Smooth muscle cell (in vitro differentiated cells): Measurements from ENCODE around the gene SKIC2. TPM values are rescaled to one million over a fixed set of nuclear protein-coding genes. Genes with fewer than 3 reads are reported as not detected.
"Not testable (repeated sequence)": the region's sequence is repeated elsewhere in the genome, so short reads cannot be mapped to it uniquely, and the experiment has no call there.

Source experiments
- DNase-seq: peaks from one replicate; lab custom pipeline; 2025; ENCODE audit not compliant: unreplicated experiment; lab: John Stamatoyannopoulos, UW
- H2AFZ ChIP-seq: fragments of 200-600 bp; sonication (generic); 2 replicates; pipeline ENCODE4 v1.6.0; 2016; ENCODE audit warnings: antibody characterized with exemption, low read depth, mild to moderate bottlenecking
- H3F3A ChIP-seq: fragments of 200-600 bp; sonication (generic); 2 replicates; pipeline ENCODE4 v1.6.0; 2017; ENCODE audit warnings: antibody characterized with exemption, low read depth
- H3K27ac ChIP-seq: fragments of 200-600 bp; sonication (generic); 2 replicates; pipeline ENCODE4 v1.5.1; 2016; ENCODE audit warnings: low read depth, mild to moderate bottlenecking
- H3K27me3 ChIP-seq: fragments of 200-600 bp; sonication (generic); 2 replicates; pipeline ENCODE4 v1.6.1; 2016; ENCODE audit warnings: low read depth, mild to moderate bottlenecking
- H3K36me3 ChIP-seq: fragments of 200-600 bp; sonication (generic); 2 replicates; pipeline ENCODE4 v1.5.1; 2016; ENCODE audit warnings: low read depth
- H3K4me1 ChIP-seq: fragments of 200-600 bp; sonication (generic); 2 replicates; pipeline ENCODE4 v1.5.1; 2016; ENCODE audit warnings: low read depth
- H3K4me2 ChIP-seq: fragments of 200-600 bp; sonication (generic); 2 replicates; pipeline ENCODE4 v1.6.0; 2016; ENCODE audit warnings: mild to moderate bottlenecking
- H3K4me3 ChIP-seq: fragments of 200-600 bp; sonication (generic); 2 replicates; pipeline ENCODE4 v1.5.1; 2016; ENCODE audit warnings: mild to moderate bottlenecking
- H3K79me2 ChIP-seq: fragments of 200-600 bp; sonication (generic); 2 replicates; pipeline ENCODE4 v1.6.0; 2016; ENCODE audit warnings: low read depth, mild to moderate bottlenecking
- H3K9ac ChIP-seq: fragments of 200-600 bp; sonication (generic); 2 replicates; pipeline ENCODE4 v1.6.0; 2016; ENCODE audit warnings: low read depth
- H3K9me3 ChIP-seq: fragments of 200-600 bp; sonication (generic); replicated peaks from 2 replicates; pipeline ENCODE4 v1.5.1; 2016; ENCODE audit warnings: low read depth
- H4K20me1 ChIP-seq: fragments of 200-600 bp; sonication (generic); 2 replicates; pipeline ENCODE4 v1.6.0; 2016; ENCODE audit warnings: low read depth
- WGBS: methylation state at CpG from one replicate; pipeline ENCODE4 v1.1.7; 2016; ENCODE audit warnings: low lambda C conversion rate; 5-methylcytosine and 5-hydroxymethylcytosine counted together
- polyA plus RNA-seq: library from polyadenylated mRNA; unstranded; fragments of >200 nt; fragmentation: Nextera tagmentation; extraction: Ambion mirVana; gene quantifications from 2 replicates; pipeline ENCODE4 v1.2.1, GENCODE V29; 2016
- total RNA-seq: library from RNA; depleted of rRNA; stranded (reverse); fragments of >200 nt; gene quantifications from 2 replicates; pipeline ENCODE4 v1.2.3, GENCODE V29; 2014

SKIC2 gene
- total and polyA plus RNA-seq, 2 experiments from 2014 or later = 27.6 to 56.0 TPM

DNA sequence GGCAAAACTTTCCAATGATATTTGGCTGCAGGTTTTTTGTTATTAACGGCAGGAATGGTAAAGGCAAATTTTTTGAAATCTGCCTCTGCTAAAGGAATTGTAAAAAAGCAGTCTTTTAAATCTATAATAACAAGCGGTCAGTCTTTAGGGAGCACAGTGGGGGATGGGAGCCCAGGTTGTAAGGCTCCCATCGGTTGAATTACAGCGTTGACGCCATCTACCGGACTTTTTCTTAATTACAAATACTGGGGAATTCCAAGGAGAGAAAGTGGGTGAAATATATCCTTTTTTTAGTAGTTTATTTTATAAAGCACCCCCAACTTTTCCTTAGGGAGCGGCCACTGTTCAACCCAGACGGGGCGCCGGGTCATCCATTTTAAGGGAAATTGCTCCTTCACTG lies 30.4 kb downstream of the SKIC2 start:
- H3K36me3 ChIP-seq, H3K9me3 ChIP-seq, H3K4me2 ChIP-seq, H2AFZ ChIP-seq, H3K79me2 ChIP-seq, H3K4me3 ChIP-seq, H4K20me1 ChIP-seq, DNase-seq, H3F3A ChIP-seq, H3K27ac ChIP-seq, H3K4me1 ChIP-seq, H3K9ac ChIP-seq, H3K27me3 ChIP-seq: not testable (repeated sequence)
- WGBS = no CpG with 5 or more reads among the region's 10 CpGs

DNA sequence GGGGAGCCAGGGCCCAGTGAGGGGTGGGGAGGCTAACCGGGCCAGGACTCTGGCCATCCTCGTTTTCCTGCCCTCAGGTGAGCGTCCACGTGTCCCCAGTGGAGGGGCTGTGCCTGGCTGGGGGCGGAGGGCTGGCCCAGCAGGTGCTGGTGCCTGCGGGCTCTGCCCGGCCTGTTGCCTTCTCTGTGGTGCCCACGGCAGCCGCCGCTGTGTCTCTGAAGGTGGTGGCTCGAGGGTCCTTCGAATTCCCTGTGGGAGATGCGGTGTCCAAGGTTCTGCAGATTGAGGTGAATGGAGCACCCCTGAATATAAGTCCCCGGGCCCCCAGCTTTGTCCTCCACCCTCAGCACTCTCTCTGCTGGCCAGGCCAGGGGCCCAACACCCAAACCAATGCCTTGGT lies 35.4 kb downstream of the SKIC2 start:
- H3K36me3 ChIP-seq, H3F3A ChIP-seq, H3K4me2 ChIP-seq, H3K9me3 ChIP-seq, H4K20me1 ChIP-seq, H3K79me2 ChIP-seq, DNase-seq, H2AFZ ChIP-seq, H3K4me3 ChIP-seq, H3K9ac ChIP-seq, H3K27ac ChIP-seq, H3K4me1 ChIP-seq, H3K27me3 ChIP-seq: not testable (repeated sequence)
- no CpG with 5 or more reads among the region's 14 CpGs for WGBS

DNA sequence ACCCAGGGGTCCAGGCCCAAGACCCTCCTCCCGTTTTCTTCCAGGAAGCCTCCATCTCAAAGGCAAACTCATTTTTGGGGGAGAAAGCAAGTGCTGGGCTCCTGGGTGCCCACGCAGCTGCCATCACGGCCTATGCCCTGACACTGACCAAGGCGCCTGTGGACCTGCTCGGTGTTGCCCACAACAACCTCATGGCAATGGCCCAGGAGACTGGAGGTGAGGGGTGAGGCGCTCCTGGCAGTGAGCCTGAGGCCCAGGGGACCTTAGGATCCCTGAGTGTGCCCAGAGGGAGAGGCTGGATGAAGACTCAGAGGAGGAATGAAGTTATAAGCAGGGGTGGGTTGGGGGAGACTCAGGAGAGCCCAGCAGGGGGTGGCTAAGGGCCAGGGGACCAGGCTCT lies 37.4 kb downstream of the SKIC2 start:
- not testable (repeated sequence) for H3K27ac ChIP-seq, H3K4me2 ChIP-seq

DNA sequence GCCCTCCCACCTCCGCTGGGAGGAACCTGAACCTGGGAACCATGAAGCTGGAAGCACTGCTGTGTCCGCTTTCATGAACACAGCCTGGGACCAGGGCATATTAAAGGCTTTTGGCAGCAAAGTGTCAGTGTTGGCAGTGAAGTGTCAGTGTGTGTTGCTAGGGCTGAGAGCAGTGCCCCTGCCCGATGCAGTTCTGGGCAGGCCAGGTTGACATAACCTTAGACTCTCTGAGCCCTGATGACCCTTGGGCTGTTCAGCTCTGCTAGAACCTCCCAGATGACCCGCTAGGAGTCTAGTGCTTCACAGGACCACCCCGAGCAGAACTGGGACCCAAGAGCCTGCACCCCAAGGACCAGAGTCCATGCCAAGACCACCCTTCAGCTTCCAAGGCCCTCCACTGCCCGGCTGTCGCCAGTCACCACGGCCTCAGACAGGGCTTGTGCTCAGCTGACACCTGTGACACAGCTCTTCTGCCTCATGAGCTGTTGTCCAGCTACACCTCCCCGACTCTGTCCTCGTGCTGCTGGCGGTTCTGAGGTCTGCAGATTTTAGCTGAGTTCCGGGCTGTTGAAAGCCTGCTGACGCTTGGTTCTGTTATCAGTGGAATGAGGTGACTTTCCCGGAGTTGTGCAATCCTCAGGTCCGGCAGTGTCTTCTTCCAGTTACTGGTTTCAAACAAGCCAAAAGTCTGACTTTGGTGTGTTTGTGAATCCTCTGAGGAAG lies 43.7 kb downstream of the SKIC2 start:
- not testable (repeated sequence) for H3K27me3 ChIP-seq, H2AFZ ChIP-seq, H3K36me3 ChIP-seq, DNase-seq, H3F3A ChIP-seq, H3K79me2 ChIP-seq, H3K9ac ChIP-seq, H4K20me1 ChIP-seq, H3K4me3 ChIP-seq, H3K9me3 ChIP-seq, H3K4me1 ChIP-seq, H3K4me2 ChIP-seq, H3K27ac ChIP-seq
- no CpG with 5 or more reads among the region's 15 CpGs for WGBS

More for the DNA sequence above, 37.4 kb downstream of the SKIC2 start:
- not testable (repeated sequence) for H3K36me3 ChIP-seq, H3K9me3 ChIP-seq, H4K20me1 ChIP-seq, H2AFZ ChIP-seq, H3K9ac ChIP-seq, H3K79me2 ChIP-seq, H3K4me3 ChIP-seq, H3F3A ChIP-seq, DNase-seq, H3K4me1 ChIP-seq, H3K27me3 ChIP-seq
- 93% methylated on average over 6 of the region's 6 CpGs for WGBS

DNA sequence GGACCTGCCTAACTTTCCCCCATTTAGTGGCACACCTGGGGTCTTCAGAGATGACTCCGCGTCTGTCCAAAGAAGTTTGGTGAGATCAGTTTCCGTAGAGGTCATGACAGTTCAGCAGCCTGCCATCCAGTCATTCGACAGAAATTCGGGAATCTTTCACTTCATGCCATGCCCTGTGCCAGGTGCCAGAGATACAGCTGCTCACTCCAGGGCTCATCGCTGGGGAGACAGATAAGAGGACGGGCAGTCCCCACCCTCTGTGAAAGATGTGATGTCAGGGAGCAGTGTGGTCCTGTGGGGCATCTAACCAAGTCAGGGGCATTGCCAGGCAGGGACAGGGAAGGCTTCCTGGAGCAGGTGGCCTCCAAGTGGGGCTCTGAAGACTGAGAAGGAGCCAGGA lies 44.3 kb downstream of the SKIC2 start:
- not testable (repeated sequence) for H3K27ac ChIP-seq, H3K79me2 ChIP-seq, H3K27me3 ChIP-seq, H3K4me2 ChIP-seq, H3K36me3 ChIP-seq, H3F3A ChIP-seq, H4K20me1 ChIP-seq, H3K4me3 ChIP-seq, H2AFZ ChIP-seq, H3K9me3 ChIP-seq, H3K9ac ChIP-seq, H3K4me1 ChIP-seq, DNase-seq
- no CpG with 5 or more reads among the region's 7 CpGs for WGBS

DNA sequence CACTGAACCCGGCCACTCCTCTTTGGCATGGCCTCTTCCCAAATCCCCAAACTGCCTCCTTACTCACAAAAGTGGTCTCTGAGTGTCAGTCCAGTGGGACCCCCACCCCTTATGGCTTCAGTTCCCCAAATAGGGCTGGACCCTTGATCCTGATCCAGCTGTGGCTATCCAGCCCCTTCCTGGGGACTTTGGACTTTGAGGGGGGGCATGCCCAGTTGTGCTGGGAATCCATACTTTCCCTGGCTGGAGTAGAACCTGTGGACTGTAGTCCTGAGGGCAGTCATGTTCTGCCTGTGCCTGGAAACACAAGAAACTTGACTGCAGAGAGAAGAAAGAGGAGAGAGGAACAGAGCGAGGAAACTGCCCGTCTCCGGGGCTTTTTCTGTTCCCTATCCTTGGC lies 45.4 kb downstream of the SKIC2 start:
- not testable (repeated sequence) for H3K79me2 ChIP-seq, H3K36me3 ChIP-seq, H3K9ac ChIP-seq, H3K4me2 ChIP-seq, H3K4me3 ChIP-seq, H3K4me1 ChIP-seq, H2AFZ ChIP-seq, H3K9me3 ChIP-seq, H3K27ac ChIP-seq, H3K27me3 ChIP-seq, DNase-seq, H3F3A ChIP-seq, H4K20me1 ChIP-seq
- 88% methylated on average over 4 of the region's 4 CpGs for WGBS

DNA sequence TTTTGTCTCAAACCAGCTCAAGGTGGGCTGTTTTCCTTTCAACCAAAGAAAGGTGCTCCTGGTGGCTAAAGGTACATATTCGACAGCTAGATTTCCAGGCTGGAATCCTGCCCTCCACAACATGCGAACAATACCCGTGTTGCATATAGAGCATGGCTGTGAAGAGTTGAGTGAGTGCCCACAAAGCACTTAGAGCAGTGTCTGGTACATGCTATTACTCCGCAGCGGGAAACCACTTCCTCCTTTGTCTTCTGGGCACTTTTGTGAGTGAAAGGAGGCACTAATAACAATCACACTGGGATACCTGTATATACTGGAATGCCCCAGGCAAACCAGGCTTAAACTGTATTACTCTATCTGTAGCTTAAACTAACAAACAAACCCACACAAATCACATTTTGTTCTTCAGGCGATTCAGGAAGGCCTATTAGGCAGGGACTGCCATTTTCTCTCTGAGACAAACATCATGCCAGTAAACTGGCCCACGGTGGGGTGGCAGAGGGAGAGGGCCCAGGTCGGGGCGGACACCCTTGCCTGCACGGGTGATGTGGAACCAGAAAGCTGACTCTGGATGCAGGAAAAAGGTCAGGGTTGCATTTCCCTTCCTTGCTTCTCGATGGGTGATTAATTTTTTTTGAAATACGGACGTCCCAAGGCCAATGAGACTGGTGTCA lies 46.0 kb downstream of the SKIC2 start:
- H3F3A ChIP-seq, H3K79me2 ChIP-seq, H3K27ac ChIP-seq, DNase-seq, H4K20me1 ChIP-seq, H3K27me3 ChIP-seq, H3K4me3 ChIP-seq, H3K4me1 ChIP-seq, H3K9ac ChIP-seq, H2AFZ ChIP-seq, H3K9me3 ChIP-seq, H3K4me2 ChIP-seq, H3K36me3 ChIP-seq: not testable (repeated sequence)
- 91% methylated on average over 9 of the region's 13 CpGs for WGBS

DNA sequence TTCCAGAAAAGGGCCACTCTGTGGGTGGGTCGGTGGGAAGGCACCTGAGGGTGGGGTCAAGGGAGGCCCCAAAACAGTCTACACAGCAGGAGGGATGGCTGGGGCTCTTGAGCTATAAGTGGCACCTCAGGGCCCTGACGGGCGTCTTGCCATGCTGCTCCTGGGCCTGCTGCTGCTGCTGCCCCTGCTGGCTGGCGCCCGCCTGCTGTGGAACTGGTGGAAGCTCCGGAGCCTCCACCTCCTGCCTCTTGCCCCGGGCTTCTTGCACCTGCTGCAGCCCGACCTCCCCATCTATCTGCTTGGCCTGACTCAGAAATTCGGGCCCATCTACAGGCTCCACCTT lies 46.5 kb downstream of the SKIC2 start:
- 69% methylated on average over 1 of the region's 9 CpGs for WGBS
- not testable (repeated sequence) for H3K4me3 ChIP-seq, H3F3A ChIP-seq, H3K36me3 ChIP-seq, H3K79me2 ChIP-seq, H3K9ac ChIP-seq, H3K4me2 ChIP-seq, H3K9me3 ChIP-seq, H3K27me3 ChIP-seq, H3K4me1 ChIP-seq, DNase-seq, H4K20me1 ChIP-seq, H2AFZ ChIP-seq, H3K27ac ChIP-seq
